PC-9 (cell line): Measurements from ENCODE around the gene LSM14A.

Experiments
- CTCF ChIP-seq: fragments of 200-600 bp; sonication (generic); conservative IDR thresholded peaks from 2 replicates; pipeline ENCODE4 v1.6.1; 2017; ENCODE audit warnings: mixed run types, antibody characterized with exemption, mild to moderate bottlenecking, moderate library complexity
- EZH2 ChIP-seq: fragments of 200-600 bp; sonication (generic); IDR thresholded peaks from 2 replicates; pipeline ENCODE4 v1.8.0; 2017; ENCODE audit warnings: antibody characterized with exemption, low read depth

- no peak for TF ChIP-seq EZH2
- no peak for TF ChIP-seq CTCF
Observed at GRCh38 chr19:34191355-34191962, 19.2 kb downstream of the LSM14A start.
